Measurements from ENCODE around the gene CPA1. TPM values are rescaled to one million over a fixed set of nuclear protein-coding genes. Genes with fewer than 3 reads are reported as not detected.

The CPA1 gene
- total RNA-seq, 1 experiment from 2014 or later: 7.9 TPM

GRCh38 chr7:130393841-130394411 is 13.6 kb downstream of the CPA1 start:
- Mint-ChIP-seq H3K27me3 (ENCODE audit: low read depth) (no peaks in the 10 kb centered on the region; the same call in 1 of the 2 replicates), H3K36me3 (no peaks in the 10 kb centered on the region; the same call in none of the 2 replicates), H3K4me1 (peaks cover 29% of the 10 kb centered on the region), H3K4me3 (no peak overlapping the region), H3K9me3 (peaks cover under 1% of the 10 kb centered on the region; the same call in 1 of the 2 replicates), H3K27ac (0 out of 2 replicates have a peak overlapping the region, but pooled peaks have one; percentile 1)
- ATAC-seq (no peak), DNase-seq (ENCODE audit: low spot score) (no peak)
- TF ChIP-seq CTCF (IDR thresholded peaks at IDR 0.05): no peak
- TF ChIP-seq NFYB (CRISPR knock-in tag; conservative IDR thresholded peaks at IDR 0.05; ENCODE audit: low read depth): no peak
- TF ChIP-seq RELA (CRISPR knock-in tag; IDR thresholded peaks at IDR 0.05; ENCODE audit: borderline replicate concordance): no peak
- no peak for TF ChIP-seq ZNF396 (CRISPR knock-in tag; IDR thresholded peaks at IDR 0.05; ENCODE audit: borderline replicate concordance)
- no peak for TF ChIP-seq JAZF1 (CRISPR knock-in tag; IDR thresholded peaks at IDR 0.05)
- TF ChIP-seq ZSCAN18 (CRISPR knock-in tag; IDR thresholded peaks at IDR 0.05): no peak
- no peak for TF ChIP-seq USF2 (CRISPR knock-in tag; IDR thresholded peaks at IDR 0.05)
- no peak for TF ChIP-seq TEAD4 (CRISPR knock-in tag; IDR thresholded peaks at IDR 0.05)
- TF ChIP-seq AR (CRISPR knock-in tag; IDR thresholded peaks at IDR 0.05): no peak
- no peak for TF ChIP-seq STAT6 (CRISPR knock-in tag; conservative IDR thresholded peaks at IDR 0.05; ENCODE audit: low read depth)
- no peak for TF ChIP-seq ZNF532 (CRISPR knock-in tag; IDR thresholded peaks at IDR 0.05; ENCODE audit: borderline replicate concordance)
- TF ChIP-seq ATF2 (CRISPR knock-in tag; IDR thresholded peaks at IDR 0.05; ENCODE audit: borderline replicate concordance, low read depth): no peak
- no peak for TF ChIP-seq EMX1 (CRISPR knock-in tag; IDR thresholded peaks at IDR 0.05)
- TF ChIP-seq ERG (CRISPR knock-in tag; IDR thresholded peaks at IDR 0.05): no peak
- TF ChIP-seq ZNF671 (CRISPR knock-in tag; IDR thresholded peaks at IDR 0.05): no peak
- POLR2A ChIA-PET: interaction anchor here (0.6 kb wide), 1 partner anchor 595 kb away, joined by 3 read pairs; no protein-coding TSS in a partner anchor
- CTCF ChIA-PET: no interaction called here

Measured in WTC11 (cell line).